Neural cell (in vitro differentiated cells): ENCODE measurements around the gene SF1. TPM values are rescaled to one million over a fixed set of nuclear protein-coding genes. Genes with fewer than 3 reads are reported as not detected.

Experiments
- H2AFZ ChIP-seq: fragments of 200-600, 300-800 bp; sonication (generic), shearing (Covaris generic); 2 replicates; pipeline ENCODE4 v1.6.0; 2014; ENCODE audit warnings: low read depth, mild to moderate bottlenecking, antibody characterized with exemption, low read length, moderate library complexity
- H3F3A ChIP-seq: fragments of 200-600 bp; shearing (Covaris generic); 2 replicates; pipeline ENCODE4 v1.6.1; 2016; ENCODE audit warnings: mild to moderate bottlenecking, moderate library complexity, mixed read lengths, antibody characterized with exemption, low read length; ENCODE audit not compliant: insufficient read depth, poor library complexity, severe bottlenecking
- H3K27ac ChIP-seq: fragments of 200-600, 300-800 bp; sonication (generic), shearing (Covaris generic); 2 replicates; pipeline ENCODE4 v1.5.1; 2014; ENCODE audit warnings: mild to moderate bottlenecking, low read length, moderate library complexity
- H3K27me3 ChIP-seq: fragments of 300-800, 200-600 bp; sonication (generic), shearing (Covaris generic); 2 replicates; pipeline ENCODE4 v1.6.0; 2014; ENCODE audit warnings: mild to moderate bottlenecking, low read depth, low read length, moderate library complexity; ENCODE audit not compliant: insufficient read depth
- H3K36me3 ChIP-seq: fragments of 300-800, 200-600 bp; sonication (generic), shearing (Covaris generic); 2 replicates; pipeline ENCODE4 v1.5.1; 2014; ENCODE audit warnings: mild to moderate bottlenecking, antibody characterized with exemption, low read length, moderate library complexity; ENCODE audit not compliant: insufficient read depth
- H3K4me2 ChIP-seq: fragments of 300-800, 200-600 bp; sonication (generic), shearing (Covaris generic); 2 replicates; pipeline ENCODE4 v1.6.0; 2014; ENCODE audit warnings: mild to moderate bottlenecking, low read length
- H3K4me3 ChIP-seq: fragments of 300-800, 200-600 bp; sonication (generic), shearing (Covaris generic); 2 replicates; pipeline ENCODE4 v1.5.1; 2014; ENCODE audit warnings: mild to moderate bottlenecking, low read length, moderate library complexity
- H3K79me2 ChIP-seq: fragments of 200-600 bp; shearing (Covaris generic); replicated peaks from 2 replicates; pipeline ENCODE4 v1.6.0; 2014; ENCODE audit warnings: mild to moderate bottlenecking, low read length, moderate library complexity; ENCODE audit not compliant: insufficient read depth
- H3K9ac ChIP-seq: fragments of 300-800, 200-600 bp; sonication (generic), shearing (Covaris generic); 2 replicates; pipeline ENCODE4 v1.6.1; 2016; ENCODE audit warnings: mild to moderate bottlenecking, low read length, mixed read lengths
- H3K9me2 ChIP-seq: fragments of 200-600 bp; shearing (Covaris generic); 2 replicates; pipeline ENCODE4 v1.6.1; 2016; ENCODE audit warnings: mild to moderate bottlenecking, low read length, mixed read lengths; ENCODE audit not compliant: insufficient read depth
- H3K9me3 ChIP-seq: fragments of 200-600, 300-800 bp; sonication (generic), shearing (Covaris generic); 2 replicates; pipeline ENCODE4 v1.6.1; 2016; ENCODE audit warnings: mild to moderate bottlenecking, mixed run types, low read length, moderate library complexity, mixed read lengths
- H4K20me1 ChIP-seq: fragments of 200-600 bp; shearing (Covaris generic); 2 replicates; pipeline ENCODE4 v1.6.1; 2016; ENCODE audit warnings: mild to moderate bottlenecking, mixed run types; ENCODE audit not compliant: insufficient read depth
- CTCF ChIP-seq: fragments of 450-650 bp; IDR thresholded peaks from 2 replicates; pipeline ENCODE4 v1.5.1; 2014; ENCODE audit warnings: antibody characterized with exemption, mild to moderate bottlenecking, moderate library complexity; ENCODE audit not compliant: poor library complexity, severe bottlenecking
- EP300 ChIP-seq: fragments of 450-650 bp; conservative IDR thresholded peaks from 2 replicates; pipeline ENCODE4 v1.6.1; 2014; ENCODE audit warnings: antibody characterized with exemption, mild to moderate bottlenecking, moderate library complexity; ENCODE audit not compliant: poor library complexity, severe bottlenecking
- EZH2 ChIP-seq: fragments of 200-600, 300-800 bp; shearing (Covaris generic), sonication (generic); IDR thresholded peaks from 2 replicates; pipeline ENCODE4 v1.6.1; 2014; ENCODE audit warnings: antibody characterized with exemption, low read length, borderline replicate concordance, mild to moderate bottlenecking; ENCODE audit not compliant: insufficient read depth, poor library complexity, severe bottlenecking
- POLR2AphosphoS5 ChIP-seq: IDR thresholded peaks from 2 replicates; pipeline ENCODE4 v1.6.1; 2012
- REST ChIP-seq: IDR thresholded peaks from 2 replicates; pipeline ENCODE4 v1.6.1; 2012; ENCODE audit warnings: borderline replicate concordance
- SMC3 ChIP-seq: fragments of 450-650 bp; conservative IDR thresholded peaks from 2 replicates; pipeline ENCODE4 v1.6.1; 2014; ENCODE audit warnings: antibody characterized with exemption, mild to moderate bottlenecking, moderate library complexity; ENCODE audit not compliant: poor library complexity
- TAF1 ChIP-seq: IDR thresholded peaks from 2 replicates; pipeline ENCODE4 v1.6.1; 2012; ENCODE audit warnings: low read depth
- polyA plus RNA-seq: library from polyadenylated mRNA; depleted of rRNA; stranded (reverse); fragments of >200 nt; gene quantifications from 2 replicates; pipeline ENCODE4 v1.2.3, GENCODE V29; 2014

The SF1 gene
- polyA plus RNA-seq, 1 donor from 2014 or later: 53.2 TPM

- Histone ChIP-seq H4K20me1 (no peaks in the 10 kb centered on the region), H3K4me2 (no peak overlapping the region)
Observed at GRCh38 chr11:64759131-64759721, 19.1 kb downstream of the SF1 start.

GRCh38 chr11:64758330-64759079, 19.8 kb downstream of the SF1 start:
- H3F3A ChIP-seq: no peaks in the 10 kb centered on the region
- H3K9me2 ChIP-seq: no peaks in the 10 kb centered on the region
- no peaks in the 10 kb centered on the region for H3K27me3 ChIP-seq
- H4K20me1 ChIP-seq: no peaks in the 10 kb centered on the region
- no peaks in the 10 kb centered on the region for H3K9me3 ChIP-seq
- no peak overlapping the region for H3K27ac ChIP-seq
- H3K9ac ChIP-seq: no peak overlapping the region
- no peaks in the 10 kb centered on the region for H3K36me3 ChIP-seq
- H2AFZ ChIP-seq: no peak overlapping the region
- no peak overlapping the region for H3K4me3 ChIP-seq
- no peak overlapping the region for H3K4me2 ChIP-seq
- no peaks in the 10 kb centered on the region for H3K79me2 ChIP-seq
- TF ChIP-seq TAF1 (no peak), REST (no peak), SMC3 (no peak), CTCF (no peak), EP300 (no peak)

More at GRCh38 chr11:64759131-64759721, 19.1 kb downstream of the SF1 start:
- Histone ChIP-seq H3F3A (no peaks in the 10 kb centered on the region), H3K36me3 (no peaks in the 10 kb centered on the region), H3K9ac (no peak overlapping the region), H3K27ac (no peak overlapping the region), H2AFZ (no peak overlapping the region), H3K4me3 (no peak overlapping the region), H3K79me2 (no peaks in the 10 kb centered on the region), H3K9me3 (no peaks in the 10 kb centered on the region), H3K27me3 (no peaks in the 10 kb centered on the region), H3K9me2 (no peaks in the 10 kb centered on the region)
- no peak for TF ChIP-seq EZH2
- TF ChIP-seq POLR2AphosphoS5: no peak
- TF ChIP-seq REST: no peak
- TF ChIP-seq EP300: no peak
- no peak for TF ChIP-seq TAF1
- TF ChIP-seq CTCF: no peak
